Neural cell (in vitro differentiated cells): ENCODE data around the gene KRT32. TPM values are rescaled to one million over a fixed set of nuclear protein-coding genes. Genes with fewer than 3 reads are reported as not detected.

Source experiments
- H2AFZ ChIP-seq: fragments of 200-600, 300-800 bp; sonication (generic), shearing (Covaris generic); 2 replicates; pipeline ENCODE4 v1.6.0; 2014; ENCODE audit warnings: low read depth, mild to moderate bottlenecking, antibody characterized with exemption, low read length, moderate library complexity
- H3F3A ChIP-seq: fragments of 200-600 bp; shearing (Covaris generic); 2 replicates; pipeline ENCODE4 v1.6.1; 2016; ENCODE audit warnings: mild to moderate bottlenecking, moderate library complexity, mixed read lengths, antibody characterized with exemption, low read length; ENCODE audit not compliant: insufficient read depth, poor library complexity, severe bottlenecking
- H3K27ac ChIP-seq: fragments of 200-600, 300-800 bp; sonication (generic), shearing (Covaris generic); 2 replicates; pipeline ENCODE4 v1.5.1; 2014; ENCODE audit warnings: mild to moderate bottlenecking, low read length, moderate library complexity
- H3K27me3 ChIP-seq: fragments of 300-800, 200-600 bp; sonication (generic), shearing (Covaris generic); 2 replicates; pipeline ENCODE4 v1.6.0; 2014; ENCODE audit warnings: mild to moderate bottlenecking, low read depth, low read length, moderate library complexity; ENCODE audit not compliant: insufficient read depth
- H3K36me3 ChIP-seq: fragments of 300-800, 200-600 bp; sonication (generic), shearing (Covaris generic); 2 replicates; pipeline ENCODE4 v1.5.1; 2014; ENCODE audit warnings: mild to moderate bottlenecking, antibody characterized with exemption, low read length, moderate library complexity; ENCODE audit not compliant: insufficient read depth
- H3K4me2 ChIP-seq: fragments of 300-800, 200-600 bp; sonication (generic), shearing (Covaris generic); 2 replicates; pipeline ENCODE4 v1.6.0; 2014; ENCODE audit warnings: mild to moderate bottlenecking, low read length
- H3K4me3 ChIP-seq: fragments of 300-800, 200-600 bp; sonication (generic), shearing (Covaris generic); 2 replicates; pipeline ENCODE4 v1.5.1; 2014; ENCODE audit warnings: mild to moderate bottlenecking, low read length, moderate library complexity
- H3K79me2 ChIP-seq: fragments of 200-600 bp; shearing (Covaris generic); replicated peaks from 2 replicates; pipeline ENCODE4 v1.6.0; 2014; ENCODE audit warnings: mild to moderate bottlenecking, low read length, moderate library complexity; ENCODE audit not compliant: insufficient read depth
- H3K9ac ChIP-seq: fragments of 300-800, 200-600 bp; sonication (generic), shearing (Covaris generic); 2 replicates; pipeline ENCODE4 v1.6.1; 2016; ENCODE audit warnings: mild to moderate bottlenecking, low read length, mixed read lengths
- H3K9me2 ChIP-seq: fragments of 200-600 bp; shearing (Covaris generic); 2 replicates; pipeline ENCODE4 v1.6.1; 2016; ENCODE audit warnings: mild to moderate bottlenecking, low read length, mixed read lengths; ENCODE audit not compliant: insufficient read depth
- H3K9me3 ChIP-seq: fragments of 200-600, 300-800 bp; sonication (generic), shearing (Covaris generic); 2 replicates; pipeline ENCODE4 v1.6.1; 2016; ENCODE audit warnings: mild to moderate bottlenecking, mixed run types, low read length, moderate library complexity, mixed read lengths
- H4K20me1 ChIP-seq: fragments of 200-600 bp; shearing (Covaris generic); 2 replicates; pipeline ENCODE4 v1.6.1; 2016; ENCODE audit warnings: mild to moderate bottlenecking, mixed run types; ENCODE audit not compliant: insufficient read depth
- EP300 ChIP-seq: fragments of 450-650 bp; conservative IDR thresholded peaks from 2 replicates; pipeline ENCODE4 v1.6.1; 2014; ENCODE audit warnings: antibody characterized with exemption, mild to moderate bottlenecking, moderate library complexity; ENCODE audit not compliant: poor library complexity, severe bottlenecking
- EZH2 ChIP-seq: fragments of 200-600, 300-800 bp; shearing (Covaris generic), sonication (generic); IDR thresholded peaks from 2 replicates; pipeline ENCODE4 v1.6.1; 2014; ENCODE audit warnings: antibody characterized with exemption, low read length, borderline replicate concordance, mild to moderate bottlenecking; ENCODE audit not compliant: insufficient read depth, poor library complexity, severe bottlenecking
- MXI1 ChIP-seq: fragments of 450-650 bp; conservative IDR thresholded peaks from 2 replicates; pipeline ENCODE4 v1.6.1; 2014; ENCODE audit warnings: antibody characterized with exemption, mild to moderate bottlenecking; ENCODE audit not compliant: poor library complexity, severe bottlenecking
- POLR2AphosphoS5 ChIP-seq: IDR thresholded peaks from 2 replicates; pipeline ENCODE4 v1.6.1; 2012
- RAD21 ChIP-seq: fragments of 450-650 bp; conservative IDR thresholded peaks from 2 replicates; pipeline ENCODE4 v1.6.1; 2014; ENCODE audit warnings: antibody characterized with exemption, mild to moderate bottlenecking, moderate library complexity
- SMC3 ChIP-seq: fragments of 450-650 bp; conservative IDR thresholded peaks from 2 replicates; pipeline ENCODE4 v1.6.1; 2014; ENCODE audit warnings: antibody characterized with exemption, mild to moderate bottlenecking, moderate library complexity; ENCODE audit not compliant: poor library complexity
- TAF1 ChIP-seq: IDR thresholded peaks from 2 replicates; pipeline ENCODE4 v1.6.1; 2012; ENCODE audit warnings: low read depth
- polyA plus RNA-seq: library from polyadenylated mRNA; depleted of rRNA; stranded (reverse); fragments of >200 nt; gene quantifications from 2 replicates; pipeline ENCODE4 v1.2.3, GENCODE V29; 2014
- TF ChIP-seq, protein P1 (sequence below): IDR thresholded peaks from 2 replicates; pipeline ENCODE4 v1.6.1; 2012; ENCODE audit warnings: borderline replicate concordance
- TF ChIP-seq, protein P2 (sequence below): fragments of 450-650 bp; IDR thresholded peaks from 2 replicates; pipeline ENCODE4 v1.5.1; 2014; ENCODE audit warnings: antibody characterized with exemption, mild to moderate bottlenecking, moderate library complexity; ENCODE audit not compliant: poor library complexity, severe bottlenecking

The KRT32 gene
- polyA plus RNA-seq, 1 donor from 2014 or later = not detected

DNA sequence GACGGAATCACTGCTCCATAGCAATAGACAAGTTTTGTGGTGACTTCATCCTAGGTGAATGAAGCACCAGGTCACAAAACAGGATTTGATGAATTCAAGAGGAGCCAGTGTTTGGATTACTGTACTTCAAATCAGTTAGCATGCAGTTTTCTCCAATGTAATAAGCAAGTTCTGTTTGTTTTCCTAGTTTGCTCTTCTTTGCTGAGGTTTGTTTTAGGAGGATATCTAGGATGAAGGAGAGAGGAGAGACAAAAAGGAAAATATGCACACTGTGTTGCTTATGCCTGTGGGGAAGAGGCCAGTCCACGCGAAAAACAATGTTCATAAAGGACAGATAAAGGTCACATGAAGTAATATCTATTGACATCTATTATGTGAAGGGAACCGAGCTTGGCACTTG lies 51.8 kb downstream of the KRT32 start:
- H3K36me3 ChIP-seq = no peaks in the 10 kb centered on the region
- no peak overlapping the region for H3K9ac ChIP-seq
- H3K4me2 ChIP-seq = no peak overlapping the region
- no peaks in the 10 kb centered on the region for H3K9me3 ChIP-seq
- no peak overlapping the region for H2AFZ ChIP-seq
- H4K20me1 ChIP-seq = no peaks in the 10 kb centered on the region
- no peaks in the 10 kb centered on the region for H3F3A ChIP-seq
- no peaks in the 10 kb centered on the region for H3K9me2 ChIP-seq
- no peaks in the 10 kb centered on the region for H3K27me3 ChIP-seq
- H3K79me2 ChIP-seq = no peaks in the 10 kb centered on the region
- H3K4me3 ChIP-seq = no peak overlapping the region
- no peak overlapping the region for H3K27ac ChIP-seq
- no peak for TF ChIP-seq POLR2AphosphoS5
- no peak for TF ChIP-seq MXI1
- no peak for TF ChIP-seq RAD21
- TF ChIP-seq TAF1 = no peak
- no peak for TF ChIP-seq EZH2
- no peak for TF ChIP-seq EP300
- TF ChIP-seq, protein P1, sequence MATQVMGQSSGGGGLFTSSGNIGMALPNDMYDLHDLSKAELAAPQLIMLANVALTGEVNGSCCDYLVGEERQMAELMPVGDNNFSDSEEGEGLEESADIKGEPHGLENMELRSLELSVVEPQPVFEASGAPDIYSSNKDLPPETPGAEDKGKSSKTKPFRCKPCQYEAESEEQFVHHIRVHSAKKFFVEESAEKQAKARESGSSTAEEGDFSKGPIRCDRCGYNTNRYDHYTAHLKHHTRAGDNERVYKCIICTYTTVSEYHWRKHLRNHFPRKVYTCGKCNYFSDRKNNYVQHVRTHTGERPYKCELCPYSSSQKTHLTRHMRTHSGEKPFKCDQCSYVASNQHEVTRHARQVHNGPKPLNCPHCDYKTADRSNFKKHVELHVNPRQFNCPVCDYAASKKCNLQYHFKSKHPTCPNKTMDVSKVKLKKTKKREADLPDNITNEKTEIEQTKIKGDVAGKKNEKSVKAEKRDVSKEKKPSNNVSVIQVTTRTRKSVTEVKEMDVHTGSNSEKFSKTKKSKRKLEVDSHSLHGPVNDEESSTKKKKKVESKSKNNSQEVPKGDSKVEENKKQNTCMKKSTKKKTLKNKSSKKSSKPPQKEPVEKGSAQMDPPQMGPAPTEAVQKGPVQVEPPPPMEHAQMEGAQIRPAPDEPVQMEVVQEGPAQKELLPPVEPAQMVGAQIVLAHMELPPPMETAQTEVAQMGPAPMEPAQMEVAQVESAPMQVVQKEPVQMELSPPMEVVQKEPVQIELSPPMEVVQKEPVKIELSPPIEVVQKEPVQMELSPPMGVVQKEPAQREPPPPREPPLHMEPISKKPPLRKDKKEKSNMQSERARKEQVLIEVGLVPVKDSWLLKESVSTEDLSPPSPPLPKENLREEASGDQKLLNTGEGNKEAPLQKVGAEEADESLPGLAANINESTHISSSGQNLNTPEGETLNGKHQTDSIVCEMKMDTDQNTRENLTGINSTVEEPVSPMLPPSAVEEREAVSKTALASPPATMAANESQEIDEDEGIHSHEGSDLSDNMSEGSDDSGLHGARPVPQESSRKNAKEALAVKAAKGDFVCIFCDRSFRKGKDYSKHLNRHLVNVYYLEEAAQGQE = no peak
- no peak for TF ChIP-seq SMC3

DNA sequence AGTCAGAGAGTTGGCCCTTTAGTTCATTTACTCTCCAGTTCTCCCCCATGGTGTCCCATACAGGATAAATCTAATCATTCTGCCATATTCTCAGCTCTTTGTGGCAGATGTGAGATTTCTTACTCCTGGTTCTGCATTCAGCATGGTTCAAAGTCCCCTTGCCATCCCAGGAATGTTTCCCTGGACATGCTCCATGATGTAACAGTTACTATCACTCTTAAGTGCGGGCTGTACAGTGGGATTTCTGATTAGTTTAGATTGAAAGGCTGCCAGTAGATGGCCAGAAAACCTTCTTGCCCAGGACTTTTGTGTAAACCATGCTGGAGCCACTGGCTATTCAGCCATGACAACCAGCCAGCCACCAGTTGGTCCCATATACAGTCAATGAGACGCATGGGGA lies 53.2 kb downstream of the KRT32 start:
- H3K27ac ChIP-seq = no peak overlapping the region
- no peaks in the 10 kb centered on the region for H3F3A ChIP-seq
- H3K27me3 ChIP-seq = no peaks in the 10 kb centered on the region
- H3K9me3 ChIP-seq = no peaks in the 10 kb centered on the region
- H3K79me2 ChIP-seq = no peaks in the 10 kb centered on the region
- H4K20me1 ChIP-seq = no peaks in the 10 kb centered on the region
- H3K4me2 ChIP-seq = no peak overlapping the region
- no peak for TF ChIP-seq SMC3
- TF ChIP-seq, protein P1 = no peak
- no peak for TF ChIP-seq MXI1
- no peak for TF ChIP-seq EZH2
- no peak for TF ChIP-seq POLR2AphosphoS5
- TF ChIP-seq, protein P2, sequence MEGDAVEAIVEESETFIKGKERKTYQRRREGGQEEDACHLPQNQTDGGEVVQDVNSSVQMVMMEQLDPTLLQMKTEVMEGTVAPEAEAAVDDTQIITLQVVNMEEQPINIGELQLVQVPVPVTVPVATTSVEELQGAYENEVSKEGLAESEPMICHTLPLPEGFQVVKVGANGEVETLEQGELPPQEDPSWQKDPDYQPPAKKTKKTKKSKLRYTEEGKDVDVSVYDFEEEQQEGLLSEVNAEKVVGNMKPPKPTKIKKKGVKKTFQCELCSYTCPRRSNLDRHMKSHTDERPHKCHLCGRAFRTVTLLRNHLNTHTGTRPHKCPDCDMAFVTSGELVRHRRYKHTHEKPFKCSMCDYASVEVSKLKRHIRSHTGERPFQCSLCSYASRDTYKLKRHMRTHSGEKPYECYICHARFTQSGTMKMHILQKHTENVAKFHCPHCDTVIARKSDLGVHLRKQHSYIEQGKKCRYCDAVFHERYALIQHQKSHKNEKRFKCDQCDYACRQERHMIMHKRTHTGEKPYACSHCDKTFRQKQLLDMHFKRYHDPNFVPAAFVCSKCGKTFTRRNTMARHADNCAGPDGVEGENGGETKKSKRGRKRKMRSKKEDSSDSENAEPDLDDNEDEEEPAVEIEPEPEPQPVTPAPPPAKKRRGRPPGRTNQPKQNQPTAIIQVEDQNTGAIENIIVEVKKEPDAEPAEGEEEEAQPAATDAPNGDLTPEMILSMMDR = no peak
- TF ChIP-seq EP300 = no peak
- TF ChIP-seq RAD21 = no peak
- TF ChIP-seq TAF1 = no peak
- no peaks in the 10 kb centered on the region for H3K9me2 ChIP-seq
- H3K9ac ChIP-seq = no peak overlapping the region
- H3K36me3 ChIP-seq = no peaks in the 10 kb centered on the region
- H3K4me3 ChIP-seq = no peak overlapping the region
- no peak overlapping the region for H2AFZ ChIP-seq
